A549 (cell line): ENCODE data around the gene RNF166. TPM values are rescaled to one million over a fixed set of nuclear protein-coding genes. Genes with fewer than 3 reads are reported as not detected.

ENCODE experiments used
- ATAC-seq, 2 experiments: fragments of 200-7000 bp in 1 of 2; fragments of >200 bp in 1 of 2; cut with Nextera tagmentation in 1 of 2; cut with Tn5 transposase in 1 of 2; 3 replicates each; pipeline versions ENCODE4 v1.8.0 to v1.9.1; 2018 to 2020; ENCODE audit warnings: mild to moderate bottlenecking in 1 of 2, moderate library complexity in 1 of 2
- CTCF ChIA-PET: fragments of 300-600 bp; sonication (Branson Sonifier 250); formaldehyde crosslinking; extraction: SDS; loops from one replicate; lab custom pipeline; 2021; ENCODE audit warnings: antibody characterized with exemption, inconsistent platforms; lab: Yijun Ruan, JAX
- POLR2A ChIA-PET: fragments of 350-600 bp; formaldehyde crosslinking; extraction: SDS; loops from one replicate; lab custom pipeline; 2021; ENCODE audit warnings: antibody characterized with exemption, inconsistent platforms; lab: Yijun Ruan, JAX
- DNase-seq, 2 experiments: peaks; one replicate each; pipeline versions ENCODE4 v3.0.0 to v3.0.0-alpha.2; 2011 to 2016; ENCODE audit warnings: low read depth in 1 of 2, low spot score in 1 of 2
- FAIRE-seq: peaks from 2 replicates; lab custom pipeline; 2011; peaks lifted over from hg19 to GRCh38; lab: Jason Lieb, UNC
- H3K27ac ChIP-seq, 2 experiments: fragments of >200 bp; sonication (Bioruptor Twin); formaldehyde crosslinking; 3 replicates each; pipeline ENCODE4 v1.5.1; 2016 to 2017
- H3K4me1 ChIP-seq: fragments of >200 bp; sonication (Bioruptor Twin); formaldehyde crosslinking; 3 replicates; pipeline ENCODE4 v1.6.1; 2016
- H3K4me2 ChIP-seq: fragments of >200 bp; sonication (Bioruptor Twin); formaldehyde crosslinking; 3 replicates; pipeline ENCODE4 v1.6.1; 2016
- H3K4me3 ChIP-seq: fragments of >200 bp; sonication (Bioruptor Twin); formaldehyde crosslinking; 3 replicates; pipeline ENCODE4 v1.5.1; 2016
- H3K9me3 ChIP-seq: fragments of >200 bp; sonication (Bioruptor Twin); formaldehyde crosslinking; 3 replicates; pipeline ENCODE4 v1.6.1; 2016
- CBX2 ChIP-seq: fragments of 200-600 bp; sonication (generic); IDR thresholded peaks from 2 replicates; pipeline ENCODE4 v1.6.1; 2016; ENCODE audit warnings: low read depth, mild to moderate bottlenecking, borderline replicate concordance
- FOSL2 ChIP-seq, 2 experiments: fragments of 450-650 bp in 1 of 2; fragments of >200 bp in 1 of 2; sonication (Bioruptor Twin) in 1 of 2; formaldehyde crosslinking; IDR thresholded peaks; 2 replicates each; pipeline versions ENCODE4 v1.5.0 to v1.6.1; 2016 to 2020; ENCODE audit warnings: mild to moderate bottlenecking in 1 of 2, moderate library complexity in 1 of 2
- GATA3 ChIP-seq: IDR thresholded peaks from 2 replicates; pipeline ENCODE4 v1.6.1; 2012; ENCODE audit warnings: borderline replicate concordance
- HOXB13 ChIP-seq: fragments of 250-450 bp; sonication (Bioruptor Pico); IDR thresholded peaks from 2 replicates; pipeline ENCODE4 v1.5.0; 2020; ENCODE audit warnings: low read depth, mild to moderate bottlenecking, moderate library complexity
- HOXB5 ChIP-seq: fragments of 250-450 bp; sonication (Bioruptor Pico); IDR thresholded peaks from 2 replicates; pipeline ENCODE4 v1.5.0; 2020; ENCODE audit warnings: mild to moderate bottlenecking, moderate library complexity
- KDM1A ChIP-seq: fragments of 200-600 bp; sonication (generic); IDR thresholded peaks from 2 replicates; pipeline ENCODE4 v1.6.1; 2016; ENCODE audit warnings: low read depth, mild to moderate bottlenecking
- MAZ ChIP-seq: fragments of 150-350 bp; IDR thresholded peaks from 2 replicates; pipeline ENCODE4 v1.6.1; 2014; ENCODE audit warnings: antibody characterized with exemption, low read depth, low read length, borderline replicate concordance
- POLR2A ChIP-seq: IDR thresholded peaks from 2 replicates; pipeline ENCODE4 v1.6.1; 2012; ENCODE audit warnings: mild to moderate bottlenecking, low read length
- RFX5 ChIP-seq: fragments of 450-650 bp; IDR thresholded peaks from 2 replicates; pipeline ENCODE4 v1.7.1; 2014; ENCODE audit warnings: antibody characterized with exemption, mild to moderate bottlenecking, moderate library complexity
- RNF2 ChIP-seq: fragments of 200-600 bp; sonication (generic); IDR thresholded peaks from 2 replicates; pipeline ENCODE4 v1.6.1; 2016; ENCODE audit warnings: low read depth, mild to moderate bottlenecking, antibody characterized with exemption, moderate library complexity, borderline replicate concordance
- SMC3 ChIP-seq: fragments of >200 bp; sonication (Bioruptor Twin); formaldehyde crosslinking; IDR thresholded peaks from 3 replicates; pipeline ENCODE4 v1.6.1; 2018; ENCODE audit warnings: inconsistent platforms
- SREBF2 ChIP-seq: fragments of 450-650 bp; IDR thresholded peaks from 2 replicates; pipeline ENCODE4 v1.6.1; 2014; ENCODE audit warnings: mild to moderate bottlenecking, moderate library complexity
- TP53 ChIP-seq: fragments of 250-450 bp; sonication (Bioruptor Pico); IDR thresholded peaks from 2 replicates; pipeline ENCODE4 v1.5.0; 2021; ENCODE audit warnings: mild to moderate bottlenecking, moderate library complexity
- ZC3H11A ChIP-seq: fragments of 450-650 bp; IDR thresholded peaks from 2 replicates; pipeline ENCODE4 v1.6.1; 2014; ENCODE audit warnings: antibody characterized with exemption, mild to moderate bottlenecking
- ZNF302 ChIP-seq: fragments of 250-450 bp; sonication (Bioruptor Pico); IDR thresholded peaks from 2 replicates; pipeline ENCODE4 v1.9.0; 2021; ENCODE audit warnings: inconsistent platforms, mild to moderate bottlenecking, moderate library complexity
- ZSCAN20 ChIP-seq: fragments of 250-450 bp; sonication (Bioruptor Pico); IDR thresholded peaks from 2 replicates; pipeline ENCODE4 v1.8.0; 2022; ENCODE audit warnings: mild to moderate bottlenecking, moderate library complexity
- WGBS: methylation state at CpG from one replicate; pipeline ENCODE4 v1.1.6; 2017; ENCODE audit errors: missing lambda C conversion rate; 5-methylcytosine and 5-hydroxymethylcytosine counted together
- polyA plus RNA-seq, 4 experiments: library from polyadenylated mRNA; depleted of rRNA in 3 of 4; stranded (reverse); fragments of >200 nt; fragmentation: RNase III in 1 of 4; extraction: RNeasy Plus Mini Kit Qiagen cat#74134 plus additional on column Dnase treatment in 1 of 4; gene quantifications; 2 replicates in 3 of 4; 3 replicates in 1 of 4; pipeline ENCODE4 v1.2.3, GENCODE V29; 2011 to 2017
- TF ChIP-seq, protein P1 (sequence below): fragments of >200 bp; sonication (Bioruptor Twin); formaldehyde crosslinking; IDR thresholded peaks from 3 replicates; pipeline ENCODE4 v1.5.1; 2016
- TF ChIP-seq, protein P2 (sequence below): IDR thresholded peaks from 2 replicates; pipeline ENCODE4 v1.6.1; 2012
- TF ChIP-seq, protein P3 (sequence below): fragments of 450-650 bp; IDR thresholded peaks from 2 replicates; pipeline ENCODE4 v1.6.1; 2014; ENCODE audit warnings: antibody characterized with exemption

The RNF166 gene
- polyA plus RNA-seq, 2 of the 4 experiments (the other 2 are of a cell fraction) = 9.4 to 11.6 TPM

DNA sequence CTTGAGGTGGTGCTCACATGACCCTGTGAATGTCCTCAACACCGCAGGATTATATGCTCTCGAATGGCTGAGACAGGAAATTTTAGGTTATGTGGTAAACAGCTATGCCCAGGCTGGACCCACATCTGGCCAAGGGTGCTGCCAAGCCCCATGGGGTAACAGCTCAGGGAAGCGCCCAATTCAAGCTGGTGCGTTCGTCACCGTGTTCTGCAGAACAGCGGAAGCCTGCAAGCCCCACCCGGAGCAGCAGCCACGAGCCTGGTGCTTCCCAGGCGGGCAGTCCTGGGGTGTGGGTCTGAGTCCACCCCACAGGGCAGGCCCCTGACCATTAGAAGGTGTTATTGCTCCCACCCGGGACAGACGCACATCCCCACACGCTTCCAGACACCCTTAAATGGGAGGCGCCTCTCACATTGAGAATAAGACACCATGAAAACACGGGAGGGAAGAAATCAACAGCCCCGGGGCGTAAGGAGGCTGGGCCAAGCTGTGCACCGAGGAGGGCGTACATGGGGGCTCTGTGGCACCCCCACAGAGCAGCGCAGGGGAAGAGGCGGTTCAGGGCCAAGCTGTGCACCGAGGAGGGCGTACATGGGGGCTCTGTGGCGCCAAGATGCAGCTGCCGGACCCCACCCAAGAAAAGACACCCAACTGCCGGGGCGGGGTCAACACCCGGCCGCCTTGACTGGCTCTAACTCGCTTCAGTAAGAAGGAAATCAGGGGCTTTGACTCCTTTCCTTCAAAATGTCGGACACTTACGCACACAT is 52.4 kb downstream of the RNF166 start (continued):
- TF ChIP-seq, protein P1, sequence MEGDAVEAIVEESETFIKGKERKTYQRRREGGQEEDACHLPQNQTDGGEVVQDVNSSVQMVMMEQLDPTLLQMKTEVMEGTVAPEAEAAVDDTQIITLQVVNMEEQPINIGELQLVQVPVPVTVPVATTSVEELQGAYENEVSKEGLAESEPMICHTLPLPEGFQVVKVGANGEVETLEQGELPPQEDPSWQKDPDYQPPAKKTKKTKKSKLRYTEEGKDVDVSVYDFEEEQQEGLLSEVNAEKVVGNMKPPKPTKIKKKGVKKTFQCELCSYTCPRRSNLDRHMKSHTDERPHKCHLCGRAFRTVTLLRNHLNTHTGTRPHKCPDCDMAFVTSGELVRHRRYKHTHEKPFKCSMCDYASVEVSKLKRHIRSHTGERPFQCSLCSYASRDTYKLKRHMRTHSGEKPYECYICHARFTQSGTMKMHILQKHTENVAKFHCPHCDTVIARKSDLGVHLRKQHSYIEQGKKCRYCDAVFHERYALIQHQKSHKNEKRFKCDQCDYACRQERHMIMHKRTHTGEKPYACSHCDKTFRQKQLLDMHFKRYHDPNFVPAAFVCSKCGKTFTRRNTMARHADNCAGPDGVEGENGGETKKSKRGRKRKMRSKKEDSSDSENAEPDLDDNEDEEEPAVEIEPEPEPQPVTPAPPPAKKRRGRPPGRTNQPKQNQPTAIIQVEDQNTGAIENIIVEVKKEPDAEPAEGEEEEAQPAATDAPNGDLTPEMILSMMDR = no peak
- TF ChIP-seq SMC3 = no peak
- no peak for TF ChIP-seq CBX2
- TF ChIP-seq ZC3H11A = no peak
- TF ChIP-seq TP53 (CRISPR knock-in tag) = no peak
- no peak for TF ChIP-seq HOXB13 (CRISPR knock-in tag)

DNA sequence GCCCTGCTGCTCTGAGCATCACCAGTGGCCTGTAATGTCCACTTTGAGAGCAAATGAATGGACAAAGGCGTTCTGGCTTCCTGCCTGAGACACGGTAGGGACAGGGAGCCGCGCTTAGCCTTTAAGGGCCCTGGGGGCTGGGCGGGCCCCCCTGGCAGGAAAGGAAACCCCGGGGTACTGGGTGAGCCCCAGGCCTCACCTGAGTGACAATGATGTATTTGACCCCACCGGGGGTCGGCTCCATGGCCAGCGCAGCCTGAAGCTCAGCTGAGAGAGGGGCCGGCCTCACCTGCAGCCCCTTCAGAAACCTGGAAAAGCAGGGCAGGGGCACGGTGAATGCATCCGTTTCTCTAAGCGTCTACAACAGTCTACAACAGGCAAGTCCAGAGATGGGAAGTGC is 53.1 kb downstream of the RNF166 start:
- DNase-seq = no peak
- H3K27ac ChIP-seq = no peak overlapping the region
- H3K4me2 ChIP-seq = no peak overlapping the region
- ChIA-PET CTCF (interaction anchor here (1.0 to 1.1 kb wide), 3 partner anchors 18 to 68 kb away, joined by 3 read pairs; no protein-coding TSS in a partner anchor), POLR2A (no interaction called here)
- H3K4me3 ChIP-seq = no peak overlapping the region
- FAIRE-seq = no peak
- H3K9me3 ChIP-seq = no peaks in the 10 kb centered on the region
- peaks cover 21% of the 10 kb centered on the region for H3K4me1 ChIP-seq
- TF ChIP-seq RNF2 = no peak
- TF ChIP-seq GATA3 = no peak
- no peak for TF ChIP-seq MAZ
- no peak for TF ChIP-seq RFX5
- no peak for TF ChIP-seq ZSCAN20 (CRISPR knock-in tag)
- no peak for TF ChIP-seq POLR2A
- TF ChIP-seq FOSL2 (IDR thresholded peaks at IDR 0.05) = no peak
- TF ChIP-seq FOSL2 (CRISPR knock-in tag; IDR thresholded peaks at IDR 0.05) = no peak
- TF ChIP-seq HOXB5 = no peak
- TF ChIP-seq, protein P2, sequence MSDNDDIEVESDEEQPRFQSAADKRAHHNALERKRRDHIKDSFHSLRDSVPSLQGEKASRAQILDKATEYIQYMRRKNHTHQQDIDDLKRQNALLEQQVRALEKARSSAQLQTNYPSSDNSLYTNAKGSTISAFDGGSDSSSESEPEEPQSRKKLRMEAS = no peak
- no peak for TF ChIP-seq ZNF302
- TF ChIP-seq, protein P3, sequence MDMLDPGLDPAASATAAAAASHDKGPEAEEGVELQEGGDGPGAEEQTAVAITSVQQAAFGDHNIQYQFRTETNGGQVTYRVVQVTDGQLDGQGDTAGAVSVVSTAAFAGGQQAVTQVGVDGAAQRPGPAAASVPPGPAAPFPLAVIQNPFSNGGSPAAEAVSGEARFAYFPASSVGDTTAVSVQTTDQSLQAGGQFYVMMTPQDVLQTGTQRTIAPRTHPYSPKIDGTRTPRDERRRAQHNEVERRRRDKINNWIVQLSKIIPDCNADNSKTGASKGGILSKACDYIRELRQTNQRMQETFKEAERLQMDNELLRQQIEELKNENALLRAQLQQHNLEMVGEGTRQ = no peak
- 86% methylated on average over 12 of the region's 13 CpGs for WGBS
- no peak for ATAC-seq

DNA sequence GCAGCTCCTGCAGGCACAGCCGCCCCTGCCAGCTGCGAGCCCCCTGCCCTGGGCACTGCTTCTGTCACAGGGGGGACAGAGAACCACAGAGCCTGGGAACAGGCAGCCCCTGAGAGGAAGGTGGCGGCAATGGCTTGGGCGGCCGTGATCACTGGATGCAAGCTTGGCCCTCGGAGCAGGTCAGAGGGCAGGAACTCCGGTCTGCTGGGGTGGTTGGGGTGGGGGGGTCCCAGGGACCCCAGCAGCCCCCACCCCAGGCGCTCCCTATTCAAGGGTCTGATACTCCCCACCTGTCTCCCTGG is 53.5 kb downstream of the RNF166 start:
- POLR2A ChIA-PET = no interaction called here
- TF ChIP-seq SMC3 (no peak), SREBF2 (no peak), KDM1A (no peak)
- ATAC-seq (no peak), DNase-seq (no peak), FAIRE-seq (no peak)
- Histone ChIP-seq H3K4me2 (no peak overlapping the region), H3K4me3 (no peak overlapping the region), H3K4me1 (peaks cover 21% of the 10 kb centered on the region), H3K9me3 (no peaks in the 10 kb centered on the region), H3K27ac (no peak overlapping the region)
- WGBS = 89% methylated on average over 5 of the region's 8 CpGs
- CTCF ChIA-PET = interaction anchor here (1.1 kb wide), 1 partner anchor 18 kb away, joined by 3 read pairs; no protein-coding TSS in a partner anchor
